HEK293 (cell line): ENCODE results near the gene MGAT4D.
A peak's percentile ranks its signal among the peaks of the same experiment; 100 is the strongest.

Experiments used
- BCL11B ChIP-seq: fragments of 450-650 bp; formaldehyde crosslinking; IDR thresholded peaks from 2 replicates; pipeline ENCODE4 v1.5.1; 2016; ENCODE audit warnings: low read depth, missing biosample characterization, missing genetic modification characterization
- EGR2 ChIP-seq: fragments of 450-650 bp; formaldehyde crosslinking; IDR thresholded peaks from 2 replicates; pipeline ENCODE4 v1.5.1; 2016; ENCODE audit warnings: low read depth, missing biosample characterization, missing genetic modification characterization
- HOXD13 ChIP-seq: sonication (generic); formaldehyde crosslinking; IDR thresholded peaks from 2 replicates; pipeline ENCODE4 v1.8.0; 2022; ENCODE audit warnings: missing genetic modification reagents, borderline replicate concordance
- KLF1 ChIP-seq: fragments of 450-650 bp; formaldehyde crosslinking; IDR thresholded peaks from 2 replicates; pipeline ENCODE4 v1.5.1; 2016; ENCODE audit warnings: missing biosample characterization, missing genetic modification characterization
- KLF9 ChIP-seq: fragments of 450-650 bp; formaldehyde crosslinking; IDR thresholded peaks from 2 replicates; pipeline ENCODE4 v1.5.1; 2016; ENCODE audit warnings: missing biosample characterization, missing genetic modification characterization, low read depth
- REPIN1 ChIP-seq: fragments of 450-650 bp; formaldehyde crosslinking; IDR thresholded peaks from 2 replicates; pipeline ENCODE4 v1.5.1; 2017; ENCODE audit warnings: missing biosample characterization, missing genetic modification characterization, low read depth
- SP2 ChIP-seq: fragments of 450-650 bp; formaldehyde crosslinking; IDR thresholded peaks from 2 replicates; pipeline ENCODE4 v1.5.1; 2016; ENCODE audit warnings: missing biosample characterization, missing genetic modification characterization
- SP3 ChIP-seq: fragments of 450-650 bp; formaldehyde crosslinking; IDR thresholded peaks from 2 replicates; pipeline ENCODE4 v1.5.1; 2016; ENCODE audit warnings: missing biosample characterization, missing genetic modification characterization
- WT1 ChIP-seq: fragments of 450-650 bp; formaldehyde crosslinking; IDR thresholded peaks from 2 replicates; pipeline ENCODE4 v1.5.1; 2016; ENCODE audit warnings: missing biosample characterization, missing genetic modification characterization
- YY1 ChIP-seq: fragments of 450-650 bp; formaldehyde crosslinking; IDR thresholded peaks from 2 replicates; pipeline ENCODE4 v1.5.1; 2018; ENCODE audit warnings: missing biosample characterization, missing genetic modification characterization
- ZBTB20 ChIP-seq: fragments of 450-650 bp; formaldehyde crosslinking; IDR thresholded peaks from 2 replicates; pipeline ENCODE4 v1.5.1; 2016; ENCODE audit warnings: missing biosample characterization, missing genetic modification characterization
- ZBTB8A ChIP-seq: fragments of 450-650 bp; formaldehyde crosslinking; IDR thresholded peaks from 2 replicates; pipeline ENCODE4 v1.5.1; 2016; ENCODE audit warnings: missing biosample characterization, missing genetic modification characterization
- ZEB2 ChIP-seq: fragments of 450-650 bp; formaldehyde crosslinking; IDR thresholded peaks from 2 replicates; pipeline ENCODE4 v1.5.1; 2016; ENCODE audit warnings: missing biosample characterization, missing genetic modification characterization
- ZNF157 ChIP-seq: fragments of 450-650 bp; formaldehyde crosslinking; IDR thresholded peaks from 2 replicates; pipeline ENCODE4 v1.5.1; 2016; ENCODE audit warnings: missing biosample characterization, missing genetic modification characterization
- ZNF175 ChIP-seq: fragments of 450-650 bp; formaldehyde crosslinking; IDR thresholded peaks from 2 replicates; pipeline ENCODE4 v1.5.1; 2016; ENCODE audit warnings: missing biosample characterization, missing genetic modification characterization
- ZNF223 ChIP-seq: fragments of 450-650 bp; formaldehyde crosslinking; IDR thresholded peaks from 2 replicates; pipeline ENCODE4 v1.5.1; 2016; ENCODE audit warnings: missing biosample characterization, missing genetic modification characterization
- ZNF335 ChIP-seq: fragments of 450-650 bp; formaldehyde crosslinking; conservative IDR thresholded peaks from 2 replicates; pipeline ENCODE4 v1.5.1; 2016; ENCODE audit warnings: missing biosample characterization, missing genetic modification characterization
- ZNF350 ChIP-seq: fragments of 450-650 bp; formaldehyde crosslinking; IDR thresholded peaks from 2 replicates; pipeline ENCODE4 v1.5.0; 2017; ENCODE audit warnings: missing biosample characterization, mild to moderate bottlenecking, missing genetic modification characterization
- ZNF426 ChIP-seq: fragments of 450-650 bp; formaldehyde crosslinking; IDR thresholded peaks from 2 replicates; pipeline ENCODE4 v1.5.1; 2017; ENCODE audit warnings: missing biosample characterization, missing genetic modification characterization, mild to moderate bottlenecking, inconsistent platforms, moderate library complexity
- ZNF501 ChIP-seq: fragments of 450-650 bp; formaldehyde crosslinking; IDR thresholded peaks from 2 replicates; pipeline ENCODE4 v1.5.1; 2016; ENCODE audit warnings: missing biosample characterization, missing genetic modification characterization
- ZNF510 ChIP-seq: fragments of 450-650 bp; formaldehyde crosslinking; IDR thresholded peaks from 2 replicates; pipeline ENCODE4 v1.5.1; 2018; ENCODE audit warnings: mild to moderate bottlenecking, missing genetic modification characterization, missing biosample characterization; ENCODE audit not compliant: insufficient replicate concordance
- ZNF529 ChIP-seq: fragments of 450-650 bp; formaldehyde crosslinking; IDR thresholded peaks from 2 replicates; pipeline ENCODE4 v1.5.1; 2017; ENCODE audit warnings: missing genetic modification characterization, missing biosample characterization; ENCODE audit not compliant: insufficient replicate concordance
- ZNF561 ChIP-seq: fragments of 450-650 bp; IDR thresholded peaks from 2 replicates; pipeline ENCODE4 v1.5.1; 2018; ENCODE audit warnings: missing biosample characterization, missing genetic modification characterization, borderline replicate concordance
- ZXDB ChIP-seq: fragments of 450-650 bp; formaldehyde crosslinking; IDR thresholded peaks from 2 replicates; pipeline ENCODE4 v1.5.1; 2016; ENCODE audit warnings: missing biosample characterization, missing genetic modification characterization
- TF ChIP-seq, protein P1 (sequence below): fragments of 450-650 bp; formaldehyde crosslinking; conservative IDR thresholded peaks from 2 replicates; pipeline ENCODE4 v1.5.1; 2016; ENCODE audit warnings: low read depth, missing biosample characterization, missing genetic modification characterization
- TF ChIP-seq, protein P2 (sequence below): fragments of 450-650 bp; formaldehyde crosslinking; IDR thresholded peaks from 2 replicates; pipeline ENCODE4 v1.5.1; 2016; ENCODE audit warnings: missing biosample characterization, missing genetic modification characterization
- TF ChIP-seq, protein P3 (sequence below): fragments of 450-650 bp; formaldehyde crosslinking; IDR thresholded peaks from 2 replicates; pipeline ENCODE4 v1.5.1; 2016; ENCODE audit warnings: missing biosample characterization, missing genetic modification characterization
- TF ChIP-seq, protein P4 (sequence below): fragments of 450-650 bp; formaldehyde crosslinking; IDR thresholded peaks from 2 replicates; pipeline ENCODE4 v1.5.1; 2017; ENCODE audit warnings: missing biosample characterization, missing genetic modification characterization
- TF ChIP-seq, protein P5 (sequence below): fragments of 450-650 bp; formaldehyde crosslinking; IDR thresholded peaks from 2 replicates; pipeline ENCODE4 v1.5.1; 2016; ENCODE audit warnings: missing biosample characterization, missing genetic modification characterization
- TF ChIP-seq, protein P6 (sequence below): fragments of 450-650 bp; formaldehyde crosslinking; IDR thresholded peaks from 2 replicates; pipeline ENCODE4 v1.5.1; 2016; ENCODE audit warnings: missing biosample characterization, missing genetic modification characterization

The MGAT4D gene

DNA sequence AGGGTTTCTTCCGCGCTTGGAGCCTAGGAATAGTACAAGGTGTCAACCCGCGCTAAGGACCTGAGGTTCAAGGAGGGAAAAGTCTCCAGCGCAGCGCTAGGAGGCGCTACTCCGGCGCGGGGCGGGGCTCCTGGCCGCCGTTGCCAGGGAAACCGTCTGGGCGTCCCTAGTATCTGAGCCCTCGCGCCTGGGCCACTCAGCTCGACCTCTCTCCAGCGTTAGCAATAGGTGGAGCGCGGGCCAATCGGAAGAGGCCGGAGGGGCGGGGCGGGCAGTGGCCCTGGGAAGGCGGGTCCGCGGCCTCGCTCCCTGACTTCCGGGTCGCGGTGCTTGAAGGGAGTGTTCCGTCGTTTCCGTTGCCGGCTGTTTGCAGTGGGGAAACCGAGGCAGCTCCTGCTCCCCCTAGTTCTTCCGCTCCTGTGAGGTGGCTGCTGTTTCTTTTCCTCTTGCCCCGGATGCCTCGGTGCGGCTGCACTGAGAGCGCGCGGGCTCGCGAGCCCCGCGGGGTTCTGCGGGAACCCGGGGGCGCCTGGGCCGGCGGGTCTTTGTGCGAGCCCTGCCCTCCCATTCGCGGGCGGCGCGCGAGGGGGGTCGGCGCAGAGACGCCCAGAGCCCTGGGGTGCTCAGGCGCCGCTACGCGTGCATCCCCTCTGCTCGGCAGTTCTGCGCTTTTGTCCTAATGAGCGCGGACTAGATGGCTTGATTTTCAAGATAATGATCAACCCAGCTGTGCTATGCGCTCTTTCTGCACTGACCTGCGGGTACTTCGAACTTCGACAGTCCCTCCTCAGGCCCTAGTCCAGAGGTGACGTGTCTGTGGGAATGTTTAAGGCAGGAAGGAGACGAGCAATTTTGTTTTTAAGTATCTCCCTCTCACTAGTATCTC is 26.0 kb upstream of the MGAT4D start, which contains the start of gene ELMOD2 (continued):
- TF ChIP-seq EGR2 (no peak), ZNF335 (tag by site-specific recombination) (peak; percentile 87), SP3 (tag by site-specific recombination) (peak; percentile 88), WT1 (tag by site-specific recombination) (peak; percentile 24; the same call in 1 of the 2 replicates), ZNF529 (tag by site-specific recombination) (no peak), YY1 (tag by site-specific recombination) (0 out of 2 replicates have a peak, but pooled peaks have one; percentile 31), ZNF426 (no peak), ZNF157 (no peak), ZNF561 (peak; percentile 72; the same call in 1 of the 2 replicates), ZNF501 (tag by site-specific recombination) (no peak), ZNF223 (no peak), ZXDB (tag by site-specific recombination) (peak; percentile 78), ZBTB20 (peak; percentile 92), ZNF175 (tag by site-specific recombination) (no peak), ZBTB8A (peak; percentile 81), ZEB2 (tag by site-specific recombination) (0 out of 2 replicates have a peak, but pooled peaks have one; percentile 51), BCL11B (tag by site-specific recombination) (no peak), HOXD13 (CRISPR knock-in tag) (no peak), KLF1 (tag by site-specific recombination) (peak; percentile 91), REPIN1 (tag by site-specific recombination) (peak; percentile 38; the same call in 1 of the 2 replicates), SP2 (tag by site-specific recombination) (peak; percentile 92), KLF9 (tag by site-specific recombination) (peak; percentile 76), ZNF510 (tag by site-specific recombination) (no peak), ZNF350 (tag by site-specific recombination) (no peak)
- TF ChIP-seq, protein P1, sequence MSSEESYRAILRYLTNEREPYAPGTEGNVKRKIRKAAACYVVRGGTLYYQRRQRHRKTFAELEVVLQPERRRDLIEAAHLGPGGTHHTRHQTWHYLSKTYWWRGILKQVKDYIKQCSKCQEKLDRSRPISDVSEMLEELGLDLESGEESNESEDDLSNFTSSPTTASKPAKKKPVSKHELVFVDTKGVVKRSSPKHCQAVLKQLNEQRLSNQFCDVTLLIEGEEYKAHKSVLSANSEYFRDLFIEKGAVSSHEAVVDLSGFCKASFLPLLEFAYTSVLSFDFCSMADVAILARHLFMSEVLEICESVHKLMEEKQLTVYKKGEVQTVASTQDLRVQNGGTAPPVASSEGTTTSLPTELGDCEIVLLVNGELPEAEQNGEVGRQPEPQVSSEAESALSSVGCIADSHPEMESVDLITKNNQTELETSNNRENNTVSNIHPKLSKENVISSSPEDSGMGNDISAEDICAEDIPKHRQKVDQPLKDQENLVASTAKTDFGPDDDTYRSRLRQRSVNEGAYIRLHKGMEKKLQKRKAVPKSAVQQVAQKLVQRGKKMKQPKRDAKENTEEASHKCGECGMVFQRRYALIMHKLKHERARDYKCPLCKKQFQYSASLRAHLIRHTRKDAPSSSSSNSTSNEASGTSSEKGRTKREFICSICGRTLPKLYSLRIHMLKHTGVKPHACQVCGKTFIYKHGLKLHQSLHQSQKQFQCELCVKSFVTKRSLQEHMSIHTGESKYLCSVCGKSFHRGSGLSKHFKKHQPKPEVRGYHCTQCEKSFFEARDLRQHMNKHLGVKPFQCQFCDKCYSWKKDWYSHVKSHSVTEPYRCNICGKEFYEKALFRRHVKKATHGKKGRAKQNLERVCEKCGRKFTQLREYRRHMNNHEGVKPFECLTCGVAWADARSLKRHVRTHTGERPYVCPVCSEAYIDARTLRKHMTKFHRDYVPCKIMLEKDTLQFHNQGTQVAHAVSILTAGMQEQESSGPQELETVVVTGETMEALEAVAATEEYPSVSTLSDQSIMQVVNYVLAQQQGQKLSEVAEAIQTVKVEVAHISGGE (tag by site-specific recombination) = peak; percentile 98
- TF ChIP-seq, protein P2, sequence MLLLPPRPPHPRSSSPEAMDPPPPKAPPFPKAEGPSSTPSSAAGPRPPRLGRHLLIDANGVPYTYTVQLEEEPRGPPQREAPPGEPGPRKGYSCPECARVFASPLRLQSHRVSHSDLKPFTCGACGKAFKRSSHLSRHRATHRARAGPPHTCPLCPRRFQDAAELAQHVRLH = peak; percentile 35; the same call in 1 of the 2 replicates
- TF ChIP-seq, protein P3, sequence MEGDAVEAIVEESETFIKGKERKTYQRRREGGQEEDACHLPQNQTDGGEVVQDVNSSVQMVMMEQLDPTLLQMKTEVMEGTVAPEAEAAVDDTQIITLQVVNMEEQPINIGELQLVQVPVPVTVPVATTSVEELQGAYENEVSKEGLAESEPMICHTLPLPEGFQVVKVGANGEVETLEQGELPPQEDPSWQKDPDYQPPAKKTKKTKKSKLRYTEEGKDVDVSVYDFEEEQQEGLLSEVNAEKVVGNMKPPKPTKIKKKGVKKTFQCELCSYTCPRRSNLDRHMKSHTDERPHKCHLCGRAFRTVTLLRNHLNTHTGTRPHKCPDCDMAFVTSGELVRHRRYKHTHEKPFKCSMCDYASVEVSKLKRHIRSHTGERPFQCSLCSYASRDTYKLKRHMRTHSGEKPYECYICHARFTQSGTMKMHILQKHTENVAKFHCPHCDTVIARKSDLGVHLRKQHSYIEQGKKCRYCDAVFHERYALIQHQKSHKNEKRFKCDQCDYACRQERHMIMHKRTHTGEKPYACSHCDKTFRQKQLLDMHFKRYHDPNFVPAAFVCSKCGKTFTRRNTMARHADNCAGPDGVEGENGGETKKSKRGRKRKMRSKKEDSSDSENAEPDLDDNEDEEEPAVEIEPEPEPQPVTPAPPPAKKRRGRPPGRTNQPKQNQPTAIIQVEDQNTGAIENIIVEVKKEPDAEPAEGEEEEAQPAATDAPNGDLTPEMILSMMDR (tag by site-specific recombination) = peak; percentile 80
- TF ChIP-seq, protein P4, sequence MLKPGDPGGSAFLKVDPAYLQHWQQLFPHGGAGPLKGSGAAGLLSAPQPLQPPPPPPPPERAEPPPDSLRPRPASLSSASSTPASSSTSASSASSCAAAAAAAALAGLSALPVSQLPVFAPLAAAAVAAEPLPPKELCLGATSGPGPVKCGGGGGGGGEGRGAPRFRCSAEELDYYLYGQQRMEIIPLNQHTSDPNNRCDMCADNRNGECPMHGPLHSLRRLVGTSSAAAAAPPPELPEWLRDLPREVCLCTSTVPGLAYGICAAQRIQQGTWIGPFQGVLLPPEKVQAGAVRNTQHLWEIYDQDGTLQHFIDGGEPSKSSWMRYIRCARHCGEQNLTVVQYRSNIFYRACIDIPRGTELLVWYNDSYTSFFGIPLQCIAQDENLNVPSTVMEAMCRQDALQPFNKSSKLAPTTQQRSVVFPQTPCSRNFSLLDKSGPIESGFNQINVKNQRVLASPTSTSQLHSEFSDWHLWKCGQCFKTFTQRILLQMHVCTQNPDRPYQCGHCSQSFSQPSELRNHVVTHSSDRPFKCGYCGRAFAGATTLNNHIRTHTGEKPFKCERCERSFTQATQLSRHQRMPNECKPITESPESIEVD (tag by site-specific recombination) = no peak
- TF ChIP-seq, protein P5, sequence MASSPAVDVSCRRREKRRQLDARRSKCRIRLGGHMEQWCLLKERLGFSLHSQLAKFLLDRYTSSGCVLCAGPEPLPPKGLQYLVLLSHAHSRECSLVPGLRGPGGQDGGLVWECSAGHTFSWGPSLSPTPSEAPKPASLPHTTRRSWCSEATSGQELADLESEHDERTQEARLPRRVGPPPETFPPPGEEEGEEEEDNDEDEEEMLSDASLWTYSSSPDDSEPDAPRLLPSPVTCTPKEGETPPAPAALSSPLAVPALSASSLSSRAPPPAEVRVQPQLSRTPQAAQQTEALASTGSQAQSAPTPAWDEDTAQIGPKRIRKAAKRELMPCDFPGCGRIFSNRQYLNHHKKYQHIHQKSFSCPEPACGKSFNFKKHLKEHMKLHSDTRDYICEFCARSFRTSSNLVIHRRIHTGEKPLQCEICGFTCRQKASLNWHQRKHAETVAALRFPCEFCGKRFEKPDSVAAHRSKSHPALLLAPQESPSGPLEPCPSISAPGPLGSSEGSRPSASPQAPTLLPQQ (tag by site-specific recombination) = peak; percentile 26; the same call in 1 of the 2 replicates
- TF ChIP-seq, protein P6, sequence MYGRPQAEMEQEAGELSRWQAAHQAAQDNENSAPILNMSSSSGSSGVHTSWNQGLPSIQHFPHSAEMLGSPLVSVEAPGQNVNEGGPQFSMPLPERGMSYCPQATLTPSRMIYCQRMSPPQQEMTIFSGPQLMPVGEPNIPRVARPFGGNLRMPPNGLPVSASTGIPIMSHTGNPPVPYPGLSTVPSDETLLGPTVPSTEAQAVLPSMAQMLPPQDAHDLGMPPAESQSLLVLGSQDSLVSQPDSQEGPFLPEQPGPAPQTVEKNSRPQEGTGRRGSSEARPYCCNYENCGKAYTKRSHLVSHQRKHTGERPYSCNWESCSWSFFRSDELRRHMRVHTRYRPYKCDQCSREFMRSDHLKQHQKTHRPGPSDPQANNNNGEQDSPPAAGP (tag by site-specific recombination) = no peak
